Measurements from ENCODE around the gene SNAPIN. TPM values are rescaled to one million over a fixed set of nuclear protein-coding genes. Genes with fewer than 3 reads are reported as not detected.

Gene SNAPIN
- total and polyA plus RNA-seq, 9 of the 15 experiments (the other 6 are each of a cell fraction or from before 2014, with no cell fraction given) = 11.2 to 43.9 (median 32.3) TPM

- no peak for TF ChIP-seq NCOA4 (IDR thresholded peaks at IDR 0.05; ENCODE audit: partially characterized antibody)
- no peak for TF ChIP-seq UBTF (IDR thresholded peaks at IDR 0.05; ENCODE audit: borderline replicate concordance in 1 of 2, low read depth in 2 of 2, low read length in 2 of 2)
- TF ChIP-seq ZSCAN29 (IDR thresholded peaks at IDR 0.05) = no peak
- TF ChIP-seq EGR1 (conservative IDR thresholded peaks at IDR 0.05) = 0 out of 2 replicates have a peak, but pooled peaks have one; percentile 9
- TF ChIP-seq ZNF143 (CRISPR knock-in tag; IDR thresholded peaks at IDR 0.05) = no peak
- 0 out of 2 replicates have a peak, but pooled peaks have one; percentile 59 for TF ChIP-seq ZHX1 (conservative IDR thresholded peaks at IDR 0.05; ENCODE audit: low read length)
- TF ChIP-seq MTF1 (CRISPR knock-in tag; IDR thresholded peaks at IDR 0.05; ENCODE audit: borderline replicate concordance) = no peak
- TF ChIP-seq KLF6 (CRISPR knock-in tag; IDR thresholded peaks at IDR 0.05; ENCODE audit: borderline replicate concordance) = no peak
- TF ChIP-seq ZNF3 (CRISPR knock-in tag; IDR thresholded peaks at IDR 0.05) = no peak
- TF ChIP-seq HBP1 (CRISPR knock-in tag; IDR thresholded peaks at IDR 0.05) = no peak
- peak; percentile 58 for TF ChIP-seq KDM5B (IDR thresholded peaks at IDR 0.05; ENCODE audit: insufficient replicate concordance, low read depth, low read length)
- 0 out of 2 replicates have a peak, but pooled peaks have one; percentile 0 for TF ChIP-seq SMARCC2 (IDR thresholded peaks at IDR 0.05; ENCODE audit: low read depth)
- TF ChIP-seq ZNF79 (CRISPR knock-in tag; IDR thresholded peaks at IDR 0.05; ENCODE audit: low read depth) = no peak
- TF ChIP-seq SIRT6 (IDR thresholded peaks at IDR 0.05; ENCODE audit: low read depth, low read length) = no peak
- no peak for TF ChIP-seq MCM3 (IDR thresholded peaks at IDR 0.05)
- TF ChIP-seq TBL1XR1 (IDR thresholded peaks at IDR 0.05; ENCODE audit: low read length in 2 of 2) = no peak
- TF ChIP-seq CBX2 (IDR thresholded peaks at IDR 0.05; ENCODE audit: insufficient read depth, low read length, poor library complexity, severe bottlenecking) = no peak
- TF ChIP-seq CEBPB (tag; IDR thresholded peaks at IDR 0.05) = no peak
- no peak for TF ChIP-seq HMG20A (CRISPR knock-in tag; conservative IDR thresholded peaks at IDR 0.05)
- TF ChIP-seq NUFIP1 (IDR thresholded peaks at IDR 0.05; ENCODE audit: partially characterized antibody) = no peak
- no peak; the same call in 1 of the 2 replicates for TF ChIP-seq PHF21A (IDR thresholded peaks at IDR 0.05; ENCODE audit: borderline replicate concordance, low read depth)
- TF ChIP-seq ZBTB1 (CRISPR knock-in tag; IDR thresholded peaks at IDR 0.05; ENCODE audit: borderline replicate concordance, low read depth) = no peak
Observed at GRCh38 chr1:153627715-153628626, 30.5 kb upstream of the SNAPIN start, which contains the start of gene S100A1 (continued).

Data from K562 (cell line).